Dermis microvascular lymphatic vessel endothelial cell (primary cell): ENCODE results near the gene CLSTN2. TPM values are rescaled to one million over a fixed set of nuclear protein-coding genes. Genes with fewer than 3 reads are reported as not detected.

ENCODE experiments used
- DNase-seq, 2 donors: peaks; one replicate each; pipeline versions ENCODE4 v3.0.0 to v3.0.0-alpha.2; 2010; ENCODE audit warnings: low read depth in 2 of 2
- total RNA-seq: library from RNA; depleted of rRNA; stranded (reverse); fragments of >200 nt; gene quantifications from 2 replicates; pipeline ENCODE4 v1.2.1, GENCODE V29; 2014

The CLSTN2 gene
- total RNA-seq, 1 donor from 2014 or later, result under 0.01 TPM

DNA sequence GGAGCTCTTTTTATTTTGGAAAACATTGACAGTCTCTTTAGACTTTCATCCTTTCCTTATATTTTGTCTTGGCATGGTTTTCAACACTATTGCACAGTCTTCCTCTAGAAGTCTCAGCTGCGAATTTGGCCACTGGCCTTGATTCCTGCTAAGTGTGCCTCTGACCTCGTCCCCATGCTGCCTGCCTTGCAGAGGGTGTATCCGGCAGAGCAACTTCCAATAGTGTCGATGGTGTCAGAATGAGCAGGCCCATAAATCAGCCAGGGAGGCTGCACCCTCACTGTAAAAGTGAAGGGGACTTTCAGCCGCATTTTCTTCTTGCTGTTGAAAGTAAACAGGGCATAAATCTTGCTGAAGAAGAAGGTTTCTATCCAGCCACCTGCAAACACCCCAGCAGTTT, 406.2 kb downstream of the CLSTN2 start:
- DNase-seq, result no peak

DNA sequence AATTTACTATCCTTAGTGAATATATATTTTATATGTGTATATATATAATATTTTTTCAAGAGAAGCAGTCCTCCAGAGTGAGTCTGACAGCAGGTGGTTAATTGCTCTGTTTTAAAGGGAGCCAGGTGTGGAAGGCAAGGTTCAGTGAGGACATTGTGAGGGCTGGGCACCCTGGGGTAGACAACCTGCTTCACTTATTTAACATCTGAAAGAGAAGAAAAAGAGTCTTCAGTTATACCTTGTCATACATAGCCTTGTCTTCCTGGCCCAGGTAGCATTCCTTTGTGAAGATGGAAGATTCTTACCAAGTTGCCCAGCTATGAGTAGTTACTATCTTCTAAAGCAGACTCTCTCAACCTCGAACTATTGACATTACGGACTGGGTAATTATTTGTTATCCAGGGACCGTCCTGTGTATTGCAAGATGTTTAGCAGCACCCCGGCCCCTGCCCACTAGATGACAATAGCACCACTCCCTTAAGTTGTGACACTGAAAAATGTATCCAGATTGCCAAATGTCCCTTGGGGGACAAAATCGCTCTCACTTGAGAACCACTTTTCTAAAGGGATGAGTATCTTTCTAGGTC, 406.9 kb downstream of the CLSTN2 start:
- no peak for DNase-seq

DNA sequence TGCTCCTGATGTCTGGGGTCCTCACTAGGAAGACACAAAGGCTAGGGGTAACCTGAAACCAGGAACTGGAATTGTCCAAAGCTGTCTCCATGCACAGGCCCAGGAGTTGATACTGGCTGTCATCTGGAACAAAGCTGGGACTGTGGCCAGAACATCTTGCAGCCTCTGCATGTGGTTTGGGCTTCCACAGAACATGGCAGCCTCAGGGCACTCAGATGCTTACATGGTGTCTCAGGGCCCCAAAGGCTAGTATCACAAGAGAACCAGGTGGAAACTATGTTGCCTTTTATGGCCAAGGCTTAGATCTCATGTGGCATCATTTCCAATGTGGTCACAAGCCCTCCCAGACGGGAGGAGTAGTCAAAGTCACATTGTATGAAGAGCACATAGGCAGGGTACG, 407.7 kb downstream of the CLSTN2 start:
- no peak for DNase-seq

DNA sequence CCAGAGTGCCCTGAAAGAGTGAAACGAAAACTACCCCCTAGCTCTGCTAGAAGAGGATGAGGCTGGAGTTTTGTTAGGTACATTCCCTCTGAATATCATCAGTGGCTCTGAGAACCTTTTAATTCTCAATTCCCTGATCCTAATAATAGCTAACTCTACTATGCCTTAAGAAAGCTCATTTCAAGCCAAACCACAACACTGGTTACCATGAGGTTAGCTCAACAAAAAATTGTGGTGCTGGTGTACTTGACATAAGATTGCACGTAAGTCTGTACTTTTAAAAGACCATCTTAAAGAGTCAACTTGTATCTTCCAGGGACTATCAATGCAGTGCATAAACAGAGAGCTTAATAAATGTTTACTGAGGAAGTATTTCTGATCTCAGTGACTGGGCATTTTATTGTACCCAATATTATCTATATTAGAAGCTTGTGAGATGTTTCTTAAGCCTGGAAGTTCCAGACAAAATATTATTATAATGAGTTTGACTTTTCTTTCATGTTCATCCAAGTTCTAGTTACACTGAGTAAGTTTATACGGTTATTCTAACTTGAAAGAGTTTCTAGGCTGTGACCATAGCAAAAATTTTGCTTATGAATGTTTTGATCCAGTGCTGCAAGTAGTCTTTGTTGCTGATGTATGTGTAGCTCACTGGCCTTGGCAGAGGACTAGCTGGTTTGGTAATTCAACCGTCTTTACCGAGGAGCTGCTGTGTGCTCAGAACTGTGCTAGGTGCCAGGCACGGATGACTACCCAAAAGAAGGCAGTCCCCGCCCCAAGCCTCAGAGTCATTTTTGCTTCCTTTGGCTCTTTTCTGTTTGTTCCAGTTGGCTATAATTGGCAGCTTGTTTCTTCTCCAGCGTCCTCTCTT, 408.5 kb downstream of the CLSTN2 start:
- DNase-seq, result no peak

DNA sequence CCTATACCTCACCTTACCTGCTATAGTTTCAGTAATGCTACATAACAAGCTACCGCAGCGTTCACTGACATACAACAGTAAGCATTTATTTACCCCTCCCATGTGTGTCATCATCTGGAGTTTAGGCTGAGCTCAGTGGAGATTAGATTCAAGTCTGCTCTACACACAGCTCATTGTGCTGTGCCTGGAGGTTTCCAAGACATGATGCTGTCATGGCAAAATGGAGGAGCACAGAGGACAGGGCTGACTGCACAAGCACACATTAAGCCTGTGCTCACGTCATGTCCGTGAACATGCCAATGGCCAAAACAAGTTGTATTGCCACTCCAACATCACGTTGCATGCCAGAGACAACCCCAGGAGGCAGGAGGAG, 409.1 kb downstream of the CLSTN2 start:
- DNase-seq, result no peak

DNA sequence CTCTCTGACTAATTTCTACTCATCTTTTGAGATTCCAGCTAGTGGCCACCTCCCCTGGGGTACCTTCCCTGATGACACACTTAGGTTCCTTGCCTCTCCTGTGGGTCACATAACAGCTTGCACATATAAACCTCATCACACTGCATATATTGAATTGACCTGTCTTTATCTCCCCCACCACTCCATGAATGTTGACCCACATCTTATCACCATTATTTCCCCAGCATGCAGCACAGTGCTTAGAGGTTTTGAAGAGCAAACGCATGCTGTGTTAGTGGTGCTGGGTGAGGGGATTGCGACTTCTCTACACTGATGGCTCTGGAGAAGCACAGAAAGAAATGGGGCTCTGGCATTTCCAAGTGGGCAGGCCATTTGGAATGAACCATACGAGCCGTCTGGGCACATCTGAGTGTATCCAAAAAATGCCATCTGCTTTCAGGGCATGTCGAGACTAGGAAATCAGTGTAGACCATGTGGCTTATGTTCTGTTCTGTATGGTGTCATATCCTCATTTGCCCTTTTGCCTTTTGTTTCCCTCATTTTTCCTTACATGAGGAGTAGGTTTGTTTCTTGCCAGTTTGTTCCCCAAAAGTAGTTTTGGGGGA, 409.7 kb downstream of the CLSTN2 start:
- DNase-seq, result no peak

DNA sequence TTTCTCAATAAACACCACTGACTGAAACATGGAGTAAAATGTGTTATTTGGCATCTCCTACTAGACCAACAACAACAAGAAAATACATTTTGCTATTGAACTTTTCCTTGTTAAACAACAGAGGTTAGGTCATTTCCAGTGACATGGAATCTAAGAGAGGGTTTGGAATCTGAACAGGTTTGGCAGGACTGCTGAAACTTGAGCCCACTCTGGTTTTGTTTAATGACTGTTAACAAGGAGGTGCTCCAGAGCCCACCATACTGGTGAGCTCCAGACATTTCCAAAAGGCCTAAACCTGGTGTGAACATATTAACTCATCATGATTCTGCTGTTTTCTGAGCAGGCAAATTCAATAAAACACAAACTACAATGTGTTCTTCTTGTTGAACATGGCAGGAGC, 412.2 kb downstream of the CLSTN2 start:
- no peak for DNase-seq

DNA sequence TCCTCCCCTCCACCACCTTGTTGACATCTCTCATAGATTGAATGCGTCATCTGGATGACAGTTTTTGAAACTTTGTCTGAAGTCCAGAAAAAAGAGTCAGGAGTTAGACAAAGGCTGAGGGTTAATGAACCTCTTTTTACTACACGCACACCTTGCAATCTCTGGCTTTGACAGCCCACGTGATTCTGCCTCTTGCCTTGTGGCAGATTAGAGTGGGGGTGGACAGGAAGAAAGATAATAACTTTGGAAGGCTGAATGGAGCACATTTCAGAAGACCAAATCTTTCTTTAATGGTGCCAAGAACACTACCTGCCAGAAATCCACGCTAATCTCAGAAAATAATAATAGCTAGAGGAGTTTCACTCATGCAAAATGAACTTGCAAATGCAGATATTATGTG, 415.0 kb downstream of the CLSTN2 start:
- DNase-seq, result no peak

DNA sequence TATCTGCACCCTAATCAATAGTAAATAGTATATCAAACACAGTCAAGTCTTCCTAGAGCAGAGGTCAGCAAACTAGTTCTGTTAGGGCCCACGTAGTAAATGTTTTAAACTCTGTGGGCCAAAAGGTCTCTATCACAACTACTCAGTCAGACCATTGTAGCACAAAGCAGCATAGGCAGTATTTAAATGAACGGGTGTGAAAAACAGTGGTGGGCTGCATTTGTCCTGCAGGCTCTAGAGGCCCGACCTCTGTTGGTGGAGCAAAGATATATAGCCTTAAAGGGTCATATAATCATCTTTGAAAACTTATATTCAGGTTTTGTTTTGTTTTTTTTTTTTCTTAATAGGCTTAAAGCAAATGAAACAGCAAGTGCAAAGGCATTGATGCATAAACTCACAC, 416.5 kb downstream of the CLSTN2 start:
- DNase-seq, result no peak

DNA sequence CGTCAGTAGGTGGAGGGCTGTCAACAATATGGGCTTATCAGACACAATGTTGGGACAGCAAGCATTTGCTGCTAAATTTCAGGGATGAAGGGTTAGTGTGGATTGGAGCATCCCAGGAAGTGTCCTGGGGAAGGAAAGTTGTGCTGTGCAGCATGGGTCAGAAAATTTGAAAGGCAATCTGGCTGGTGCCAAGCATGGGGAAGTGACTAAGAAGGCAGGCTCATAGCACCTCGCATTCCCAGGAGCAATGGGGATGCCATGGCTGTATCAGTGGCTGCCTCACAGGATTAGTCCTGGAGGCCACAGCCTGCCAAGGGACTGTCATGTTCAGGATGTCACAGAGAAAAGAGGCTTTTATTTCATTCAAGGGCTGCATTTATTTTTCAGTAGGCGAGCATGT, 420.5 kb downstream of the CLSTN2 start:
- DNase-seq, result no peak

DNA sequence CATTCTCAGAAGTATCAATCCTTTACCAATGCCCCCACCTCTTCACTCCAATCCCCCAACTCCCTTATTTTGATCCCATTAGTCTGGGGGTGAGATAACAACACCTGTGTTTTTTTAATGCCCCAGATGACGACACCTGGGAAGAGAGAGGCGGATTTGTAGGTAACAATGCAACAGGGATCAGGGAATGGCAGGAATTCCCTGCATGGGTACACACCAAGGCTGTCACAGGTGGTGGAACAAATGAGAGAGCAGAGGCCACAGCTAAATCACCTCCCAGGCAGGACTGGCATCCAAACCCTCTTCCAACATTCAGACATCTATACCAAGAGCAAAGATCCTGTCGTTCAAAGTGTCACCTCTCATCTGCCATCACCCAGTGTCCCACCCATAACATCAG, 423.7 kb downstream of the CLSTN2 start:
- DNase-seq, result no peak

DNA sequence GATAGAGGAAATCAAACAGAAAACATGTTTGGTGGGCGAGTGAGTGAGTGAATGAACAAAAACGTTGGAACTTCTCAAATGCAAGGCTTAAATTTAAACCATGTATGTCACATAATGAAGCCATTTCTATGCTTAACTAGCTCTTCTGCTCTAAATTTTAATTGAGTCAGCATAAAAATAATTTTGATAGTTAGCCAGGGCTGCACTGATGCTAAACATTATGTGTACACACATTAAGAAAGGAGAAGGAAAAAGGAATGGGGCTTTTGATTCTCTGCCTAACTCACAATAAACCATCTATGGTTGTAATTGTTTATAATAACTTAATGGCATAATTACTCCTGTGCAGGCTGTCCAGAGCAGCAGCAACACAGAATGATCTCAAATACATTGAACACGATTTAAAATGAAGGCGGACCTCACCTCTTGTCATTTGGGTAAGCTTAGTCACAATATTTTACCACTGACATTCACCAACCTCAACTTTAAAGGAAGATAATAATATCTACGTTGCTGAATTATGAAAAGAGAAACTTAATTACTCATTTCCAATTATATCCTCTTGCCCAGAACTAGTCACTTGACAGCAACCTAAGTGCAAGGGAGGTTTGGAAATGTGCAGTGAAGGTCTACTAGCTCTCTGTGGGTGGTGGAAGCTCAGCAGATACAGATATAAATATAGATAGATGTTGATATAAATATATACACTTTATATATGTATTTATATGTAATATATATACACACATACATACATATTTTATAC, 424.4 kb downstream of the CLSTN2 start:
- DNase-seq, result no peak

DNA sequence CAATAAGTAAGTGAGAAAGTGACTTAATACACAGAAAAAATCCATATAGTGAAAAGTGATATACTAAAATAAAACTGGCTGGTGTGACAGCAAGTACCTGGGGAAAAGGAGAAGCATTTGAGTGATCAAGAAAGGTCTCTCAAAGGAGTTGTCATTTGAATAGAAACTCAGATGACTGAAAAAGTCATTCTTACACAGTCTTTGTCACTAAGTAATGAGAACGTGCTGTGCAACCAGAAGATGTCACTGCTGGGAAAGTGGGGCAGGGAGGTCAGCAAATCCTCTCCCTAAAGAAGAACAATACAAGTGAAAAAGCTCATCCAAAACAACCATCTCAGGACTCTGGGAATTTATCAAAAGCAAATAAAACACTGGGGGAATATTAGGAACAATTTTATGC, 425.3 kb downstream of the CLSTN2 start:
- DNase-seq, result no peak

DNA sequence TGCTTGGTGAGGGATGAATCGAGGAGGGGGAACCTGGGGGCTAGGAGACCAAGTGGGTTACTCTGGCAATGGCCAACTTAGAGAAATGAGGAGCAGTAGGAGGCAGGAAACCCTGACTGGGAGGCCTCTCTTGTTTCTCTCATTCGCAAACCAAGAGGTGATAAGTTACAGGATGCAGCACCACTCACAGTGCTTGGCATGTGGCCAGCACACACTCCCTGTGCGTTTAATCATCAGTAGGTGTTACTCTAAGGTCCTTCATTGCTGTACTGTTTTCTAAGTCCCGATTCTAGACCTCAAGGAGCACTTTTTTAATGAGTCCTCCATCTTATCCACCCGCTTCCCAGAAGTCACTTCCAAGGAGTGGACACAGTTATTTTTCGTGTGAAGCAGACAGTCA, 428.8 kb downstream of the CLSTN2 start:
- peak; percentile 6 to 25 for DNase-seq

DNA sequence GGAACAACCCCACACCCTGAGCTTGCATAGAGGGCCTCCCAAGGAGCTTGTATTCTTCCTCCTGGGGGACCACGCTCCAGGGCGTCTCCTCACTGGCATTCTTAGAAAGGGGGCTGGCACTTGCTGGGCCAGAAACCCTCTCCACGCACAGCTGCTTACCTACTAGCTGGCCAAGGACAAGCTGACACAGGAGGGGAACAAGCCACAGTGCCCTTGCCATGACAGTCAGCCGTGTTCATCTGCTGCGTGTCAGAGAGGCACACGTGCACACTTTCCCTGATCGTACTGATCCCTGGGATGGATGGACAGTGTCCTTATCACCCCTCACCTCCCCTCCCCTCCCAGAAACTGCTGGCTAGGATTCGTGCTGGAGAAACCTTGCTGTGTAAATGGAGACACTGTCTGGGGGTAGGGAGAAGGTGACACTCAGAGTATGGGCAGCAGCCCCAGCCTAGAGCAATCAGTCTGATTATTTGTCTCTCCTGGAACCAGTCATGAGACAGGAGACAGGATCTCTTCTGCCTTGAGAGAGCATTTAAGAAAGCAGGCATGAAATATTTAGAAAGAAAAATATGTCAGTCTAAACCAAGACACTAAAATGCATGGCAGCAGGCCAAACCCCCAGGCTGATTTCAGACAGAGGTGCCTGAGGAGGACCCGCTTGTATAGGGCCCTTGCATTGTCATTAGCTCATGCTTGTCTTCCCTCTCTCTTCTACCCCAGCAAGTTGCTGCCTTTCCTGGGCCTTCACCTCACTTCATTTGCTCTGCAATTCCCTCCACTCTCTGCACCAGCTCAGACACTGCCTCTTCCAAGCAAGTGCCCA, 431.1 kb downstream of the CLSTN2 start:
- DNase-seq, result no peak

DNA sequence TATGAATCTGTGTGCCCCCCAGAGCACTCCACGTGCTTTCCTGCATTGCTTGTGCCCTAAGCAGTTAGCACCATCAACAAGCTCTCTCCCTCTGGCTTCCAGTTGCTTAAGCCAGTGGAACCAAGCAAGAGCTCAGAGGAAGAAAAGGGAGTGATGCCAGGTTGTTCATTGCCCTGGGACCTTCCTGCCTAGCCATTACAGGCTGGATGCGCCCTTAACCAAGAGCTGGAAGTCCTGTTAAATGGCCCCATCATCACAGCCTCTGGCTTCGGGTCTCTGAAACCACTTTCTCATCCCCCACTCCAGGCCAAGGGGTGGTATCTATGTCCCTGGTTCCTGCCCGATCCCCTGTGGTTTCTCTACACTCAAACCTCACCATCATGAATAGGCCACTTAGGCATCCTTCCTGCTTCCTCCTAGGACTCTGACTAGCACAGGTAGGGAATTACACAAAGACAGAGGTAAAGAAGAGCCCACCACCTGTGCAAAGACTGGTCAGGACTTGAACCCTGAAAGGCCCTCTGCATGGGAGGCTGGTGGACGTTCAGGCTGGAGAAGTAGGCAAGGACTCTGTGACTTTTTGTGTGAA, 433.3 kb downstream of the CLSTN2 start:
- no peak for DNase-seq

DNA sequence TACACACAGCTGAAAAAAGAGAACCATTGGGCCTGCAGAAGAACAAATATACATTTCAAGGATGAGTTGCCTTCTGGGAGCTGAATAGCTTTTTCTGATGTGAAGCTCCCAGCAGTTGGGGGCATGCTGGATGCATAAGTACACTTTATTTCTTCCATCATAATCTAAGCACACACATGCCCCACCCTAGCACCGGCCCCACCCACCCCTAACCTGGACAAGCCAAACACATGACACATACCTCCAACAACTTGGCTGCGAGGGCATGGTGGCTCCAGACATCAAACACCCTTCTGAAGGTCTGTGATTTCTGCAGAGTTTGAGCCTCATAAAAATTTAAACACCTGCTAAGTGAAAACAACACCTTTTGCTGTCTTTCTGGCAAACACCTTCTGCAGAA, 435.7 kb downstream of the CLSTN2 start:
- no peak for DNase-seq

DNA sequence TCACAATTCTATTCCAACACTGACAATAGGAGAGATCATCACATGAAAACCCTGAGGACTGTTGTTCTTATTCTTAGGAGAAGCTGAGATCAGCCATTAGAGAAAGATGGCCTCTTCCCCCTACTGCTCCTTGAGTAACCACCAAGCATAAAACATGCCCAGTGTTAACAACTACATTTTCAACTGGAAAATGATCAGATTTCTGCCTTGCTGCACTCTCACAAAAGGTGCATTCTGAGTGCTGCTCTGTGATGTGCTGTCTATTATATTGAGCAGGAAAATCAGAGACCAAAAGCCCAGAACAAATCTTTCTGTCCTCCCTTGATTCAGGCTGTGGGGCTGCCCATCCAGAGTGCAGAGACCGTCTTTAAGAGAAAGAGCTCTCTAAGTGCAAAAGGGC, 438.2 kb downstream of the CLSTN2 start:
- DNase-seq, result no peak

DNA sequence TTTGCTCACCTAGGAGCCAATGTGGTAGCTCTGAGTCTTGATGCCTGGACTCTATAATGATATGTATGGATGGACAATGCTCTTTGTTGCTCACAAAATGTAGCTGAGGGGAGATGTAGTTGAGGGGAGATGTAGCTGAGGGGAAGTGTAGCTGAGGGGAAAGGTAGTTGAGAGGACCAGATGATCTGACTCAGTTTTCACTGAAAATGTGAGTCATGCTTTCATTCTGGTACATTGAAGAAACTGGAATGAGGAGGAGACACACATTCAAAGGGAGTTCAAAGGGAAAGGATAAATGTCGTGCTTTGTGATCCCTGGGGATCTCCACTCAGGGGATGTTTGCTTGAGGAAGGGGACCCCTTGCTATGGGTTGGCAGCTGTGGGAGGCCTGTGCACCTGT, 440.0 kb downstream of the CLSTN2 start:
- DNase-seq, result no peak

DNA sequence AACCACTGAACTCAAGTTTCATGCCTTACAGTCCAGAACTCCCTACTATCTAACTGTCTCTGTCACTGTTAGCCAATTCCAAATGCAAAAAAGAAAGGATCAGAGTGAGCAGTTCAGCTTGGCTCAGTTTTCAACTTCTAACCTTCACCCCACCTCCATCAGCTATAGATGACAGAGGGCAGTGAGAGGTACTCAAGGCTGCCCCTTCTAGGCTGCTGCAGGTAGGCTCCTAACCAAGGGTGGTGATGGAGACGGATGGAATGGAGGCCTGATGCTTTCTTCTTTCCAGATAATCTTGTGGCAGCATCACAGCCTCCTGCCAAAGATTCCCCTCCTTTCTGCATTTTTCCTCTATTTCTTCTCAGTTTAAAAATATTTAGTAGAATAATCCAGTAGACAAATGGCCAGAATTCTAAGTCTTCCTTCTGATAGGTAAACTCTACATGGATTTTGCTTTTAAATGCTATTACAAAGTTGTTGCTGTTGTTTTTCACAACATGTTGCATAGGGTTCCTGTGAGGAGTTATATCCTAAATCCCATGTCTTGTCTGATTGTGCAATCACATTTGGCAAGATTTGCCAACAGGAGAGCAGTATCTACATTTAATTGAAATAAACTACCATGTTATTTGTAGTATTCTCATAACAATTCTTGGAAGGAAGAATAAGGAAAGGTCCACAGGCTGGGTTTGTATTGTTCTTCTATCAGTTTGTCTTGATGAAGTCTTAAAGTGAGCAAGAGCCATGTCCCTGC, 441.3 kb downstream of the CLSTN2 start:
- no peak for DNase-seq
